ENCODE measurements around the gene HPCAL1. TPM values are rescaled to one million over a fixed set of nuclear protein-coding genes. Genes with fewer than 3 reads are reported as not detected.

Gene HPCAL1
- total and polyA plus RNA-seq, 10 of the 15 experiments (the other 5 are each of a cell fraction or from before 2014, with no cell fraction given), result 0.40 to 12.8 (median 7.9) TPM

DNA sequence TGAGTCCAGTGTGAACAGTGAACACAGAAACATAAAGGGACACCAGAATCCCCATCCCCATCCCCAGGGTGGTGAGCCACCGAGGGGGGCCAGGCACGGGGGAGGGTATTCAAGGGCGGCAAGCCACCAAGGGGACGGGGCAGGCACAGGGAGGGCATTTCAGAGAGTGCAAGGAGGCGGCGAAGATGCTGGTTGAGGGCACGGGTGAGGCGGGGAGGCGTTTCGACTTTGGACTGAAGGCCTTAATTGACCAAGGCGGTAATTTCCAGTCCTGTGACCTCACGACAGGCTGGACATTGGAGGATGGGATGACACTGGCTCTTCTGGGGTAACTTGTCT lies 75.0 kb downstream of the HPCAL1 start:
- H3K36me3 ChIP-seq (ENCODE audit: control insufficient read depth in 2 of 2, insufficient read depth in 2 of 2, low read length in 1 of 2), result no peaks in the 10 kb centered on the region
- H3K27me3 ChIP-seq (replicated peaks in 1 of 2; ENCODE audit: control insufficient read depth in 2 of 2, insufficient read depth in 2 of 2, low read length in 1 of 2), result no peaks in the 10 kb centered on the region
- in situ Hi-C loops (cut with MboI) (no loop called here), intact Hi-C loops (cut with micrococcal nuclease; ENCODE audit: unreplicated experiment) (no loop called here)
- CTCF ChIA-PET, result interaction anchor here (1.3 to 2.9 kb wide), 3 partner anchors 31 to 254 kb away, joined by 3 to 36 read pairs (median 5); no protein-coding TSS in a partner anchor
- H3K4me3 ChIP-seq, result no peak overlapping the region
- peaks cover 38% of the 10 kb centered on the region for H3K4me1 ChIP-seq (ENCODE audit: control insufficient read depth, insufficient read depth, low read length)
- no peaks in the 10 kb centered on the region for H4K20me1 ChIP-seq (ENCODE audit: control insufficient read depth, insufficient read depth)
- no peak overlapping the region for H3K27ac ChIP-seq (ENCODE audit: control insufficient read depth, insufficient read depth)
- ATAC-seq (no peak), FAIRE-seq (no peak), DNase-seq (ENCODE audit: low read depth, low spot score) (no peak)
- no TSS peak for BruUV-seq (replicated peaks)
- no peak overlapping the region for H2AFZ ChIP-seq (ENCODE audit: control insufficient read depth, low read depth, low read length)
- H3K4me2 ChIP-seq (ENCODE audit: control insufficient read depth, insufficient read depth), result 0 out of 2 replicates have a peak overlapping the region, but pooled peaks have one; percentile 57
- POLR2A ChIA-PET, result interaction anchor here (0.7 to 7.1 kb wide), 5 partner anchors 12 to 74 kb away, joined by 3 to 77 read pairs (median 10); partner anchors contain the start of gene HPCAL1
- no peak overlapping the region for H3K9ac ChIP-seq (ENCODE audit: control insufficient read depth, insufficient read depth, low read length)
- SMC1A ChIA-PET (ENCODE audit: uncharacterized antibody, unreplicated experiment), result interaction anchor here (0.6 to 6.9 kb wide), 3 partner anchors 30 to 180 kb away, joined by 3 to 112 read pairs (median 6); no protein-coding TSS in a partner anchor
- RAD21 ChIA-PET (ENCODE audit: unreplicated experiment), result interaction anchor here (0.9 to 6.7 kb wide), 8 partner anchors 26 to 249 kb away, joined by 3 to 129 read pairs (median 4); partner anchors contain the start of gene HPCAL1
- H3K9me3 ChIP-seq (replicated peaks; ENCODE audit: control insufficient read depth, insufficient read depth, low read length), result no peaks in the 10 kb centered on the region
- TF ChIP-seq MLLT1 (IDR thresholded peaks at IDR 0.05), result peak; percentile 71; the same call in 1 of the 2 replicates
- TF ChIP-seq, protein P1, sequence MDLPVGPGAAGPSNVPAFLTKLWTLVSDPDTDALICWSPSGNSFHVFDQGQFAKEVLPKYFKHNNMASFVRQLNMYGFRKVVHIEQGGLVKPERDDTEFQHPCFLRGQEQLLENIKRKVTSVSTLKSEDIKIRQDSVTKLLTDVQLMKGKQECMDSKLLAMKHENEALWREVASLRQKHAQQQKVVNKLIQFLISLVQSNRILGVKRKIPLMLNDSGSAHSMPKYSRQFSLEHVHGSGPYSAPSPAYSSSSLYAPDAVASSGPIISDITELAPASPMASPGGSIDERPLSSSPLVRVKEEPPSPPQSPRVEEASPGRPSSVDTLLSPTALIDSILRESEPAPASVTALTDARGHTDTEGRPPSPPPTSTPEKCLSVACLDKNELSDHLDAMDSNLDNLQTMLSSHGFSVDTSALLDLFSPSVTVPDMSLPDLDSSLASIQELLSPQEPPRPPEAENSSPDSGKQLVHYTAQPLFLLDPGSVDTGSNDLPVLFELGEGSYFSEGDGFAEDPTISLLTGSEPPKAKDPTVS (IDR thresholded peaks at IDR 0.05; ENCODE audit: low read depth, low read length), result no peak
- TF ChIP-seq, protein P2, sequence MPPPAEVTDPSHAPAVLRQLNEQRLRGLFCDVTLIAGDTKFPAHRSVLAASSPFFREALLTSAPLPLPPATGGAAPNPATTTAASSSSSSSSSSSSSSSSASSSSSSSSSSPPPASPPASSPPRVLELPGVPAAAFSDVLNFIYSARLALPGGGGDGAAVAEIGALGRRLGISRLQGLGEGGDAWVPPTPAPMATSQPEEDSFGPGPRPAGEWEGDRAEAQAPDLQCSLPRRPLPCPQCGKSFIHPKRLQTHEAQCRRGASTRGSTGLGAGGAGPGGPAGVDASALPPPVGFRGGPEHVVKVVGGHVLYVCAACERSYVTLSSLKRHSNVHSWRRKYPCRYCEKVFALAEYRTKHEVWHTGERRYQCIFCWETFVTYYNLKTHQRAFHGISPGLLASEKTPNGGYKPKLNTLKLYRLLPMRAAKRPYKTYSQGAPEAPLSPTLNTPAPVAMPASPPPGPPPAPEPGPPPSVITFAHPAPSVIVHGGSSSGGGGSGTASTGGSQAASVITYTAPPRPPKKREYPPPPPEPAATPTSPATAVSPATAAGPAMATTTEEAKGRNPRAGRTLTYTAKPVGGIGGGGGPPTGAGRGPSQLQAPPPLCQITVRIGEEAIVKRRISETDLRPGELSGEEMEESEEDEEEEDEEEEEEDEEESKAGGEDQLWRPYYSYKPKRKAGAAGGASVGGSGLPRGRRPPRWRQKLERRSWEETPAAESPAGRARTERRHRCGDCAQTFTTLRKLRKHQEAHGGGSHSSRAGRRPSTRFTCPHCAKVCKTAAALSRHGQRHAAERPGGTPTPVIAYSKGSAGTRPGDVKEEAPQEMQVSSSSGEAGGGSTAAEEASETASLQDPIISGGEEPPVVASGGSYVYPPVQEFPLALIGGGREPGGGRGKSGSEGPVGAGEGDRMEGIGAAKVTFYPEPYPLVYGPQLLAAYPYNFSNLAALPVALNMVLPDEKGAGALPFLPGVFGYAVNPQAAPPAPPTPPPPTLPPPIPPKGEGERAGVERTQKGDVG (CRISPR knock-in tag; IDR thresholded peaks at IDR 0.05), result no peak
- no peak for TF ChIP-seq SUZ12 (IDR thresholded peaks at IDR 0.05; ENCODE audit: unreplicated experiment)
- TF ChIP-seq, protein P3, sequence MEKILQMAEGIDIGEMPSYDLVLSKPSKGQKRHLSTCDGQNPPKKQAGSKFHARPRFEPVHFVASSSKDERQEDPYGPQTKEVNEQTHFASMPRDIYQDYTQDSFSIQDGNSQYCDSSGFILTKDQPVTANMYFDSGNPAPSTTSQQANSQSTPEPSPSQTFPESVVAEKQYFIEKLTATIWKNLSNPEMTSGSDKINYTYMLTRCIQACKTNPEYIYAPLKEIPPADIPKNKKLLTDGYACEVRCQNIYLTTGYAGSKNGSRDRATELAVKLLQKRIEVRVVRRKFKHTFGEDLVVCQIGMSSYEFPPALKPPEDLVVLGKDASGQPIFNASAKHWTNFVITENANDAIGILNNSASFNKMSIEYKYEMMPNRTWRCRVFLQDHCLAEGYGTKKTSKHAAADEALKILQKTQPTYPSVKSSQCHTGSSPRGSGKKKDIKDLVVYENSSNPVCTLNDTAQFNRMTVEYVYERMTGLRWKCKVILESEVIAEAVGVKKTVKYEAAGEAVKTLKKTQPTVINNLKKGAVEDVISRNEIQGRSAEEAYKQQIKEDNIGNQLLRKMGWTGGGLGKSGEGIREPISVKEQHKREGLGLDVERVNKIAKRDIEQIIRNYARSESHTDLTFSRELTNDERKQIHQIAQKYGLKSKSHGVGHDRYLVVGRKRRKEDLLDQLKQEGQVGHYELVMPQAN (conservative IDR thresholded peaks at IDR 0.05), result no peak
- no peak for TF ChIP-seq MYC (IDR thresholded peaks at IDR 0.05; ENCODE audit: insufficient read depth, insufficient read length, insufficient replicate concordance, low read length, severe bottlenecking)
- TF ChIP-seq YBX1 (IDR thresholded peaks at IDR 0.05), result no peak
- no peak for TF ChIP-seq IRF4 (IDR thresholded peaks at IDR 0.05; ENCODE audit: low read depth, low read length)
- 76% methylated on average over 12 of the region's 12 CpGs for WGBS (ENCODE audit: insufficient coverage, insufficient replicate concordance, low lambda C conversion rate, missing lambda C conversion rate)
- H3K79me2 ChIP-seq (ENCODE audit: control insufficient read depth, insufficient read depth, low read length), result no peaks in the 10 kb centered on the region
